ENCODE data around the gene OR52E5.

OR52E5 gene

DNA sequence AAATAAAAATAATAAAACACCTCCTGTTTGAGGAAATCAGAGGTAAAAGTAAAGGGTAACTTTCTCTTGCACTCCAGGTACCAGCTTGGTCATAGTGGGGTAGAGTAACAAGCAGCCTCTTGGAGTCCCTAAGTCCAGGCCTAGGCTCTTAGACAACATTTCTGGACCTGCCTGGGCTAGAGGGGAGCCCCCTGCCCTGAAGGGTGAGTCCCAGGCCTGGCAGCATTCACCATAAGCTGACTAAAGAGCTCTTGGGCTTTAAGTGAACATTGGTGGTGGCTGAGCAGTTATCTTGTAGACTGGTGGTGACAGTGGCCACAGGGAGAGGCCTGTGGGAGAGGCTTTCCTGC, 30.4 kb downstream of the OR52E5 start:
- FAIRE-seq: no peak
- DNase-seq (ENCODE audit: insufficient read length, low spot score): no peak
- no peak for TF ChIP-seq POLR2A (IDR thresholded peaks at IDR 0.05; ENCODE audit: low read depth, low read length)

DNA sequence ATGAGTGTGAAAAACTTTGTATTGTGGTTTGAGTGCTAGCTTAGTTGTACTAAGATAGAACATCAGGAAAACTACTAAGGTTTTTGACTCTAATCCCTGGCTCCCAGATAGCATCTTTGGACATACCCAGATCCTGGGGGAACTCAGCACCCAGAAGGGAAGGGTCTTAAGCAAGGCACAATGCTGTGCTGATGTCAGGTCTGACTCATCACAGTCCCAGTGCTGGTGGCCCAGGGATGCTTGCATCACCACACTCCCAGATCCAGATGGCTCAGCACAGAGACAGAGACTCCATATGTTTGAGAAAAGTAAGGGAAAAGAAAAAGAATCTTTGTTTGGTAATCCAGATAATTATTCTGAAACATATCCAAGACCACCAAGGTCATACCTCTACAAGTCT, 30.8 kb downstream of the OR52E5 start:
- FAIRE-seq (no peak), DNase-seq (ENCODE audit: insufficient read length, low spot score) (no peak)
- TF ChIP-seq POLR2A (IDR thresholded peaks at IDR 0.05; ENCODE audit: low read depth, low read length): no peak

DNA sequence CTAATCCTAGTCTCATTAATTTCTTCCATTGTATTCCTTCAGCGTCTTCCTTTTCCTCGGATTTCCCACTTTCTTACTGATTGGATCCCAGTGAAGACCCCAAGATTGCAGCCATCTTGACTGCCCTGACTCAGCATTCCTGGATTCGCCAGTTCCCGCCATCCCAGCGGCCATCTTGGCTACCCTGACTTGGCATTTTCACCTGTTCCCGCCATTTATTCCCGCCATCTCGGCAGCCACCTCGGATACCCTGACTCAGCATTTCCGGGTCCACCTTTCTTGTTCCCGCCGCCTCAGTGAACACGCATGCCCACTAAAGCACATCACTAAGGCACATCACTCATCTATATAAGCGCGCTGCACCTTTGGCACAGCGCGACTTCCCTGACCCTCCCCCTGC, 35.3 kb downstream of the OR52E5 start:
- FAIRE-seq (no peak), DNase-seq (ENCODE audit: insufficient read length, low spot score) (no peak)
- no peak for TF ChIP-seq POLR2A (IDR thresholded peaks at IDR 0.05; ENCODE audit: low read depth, low read length)

DNA sequence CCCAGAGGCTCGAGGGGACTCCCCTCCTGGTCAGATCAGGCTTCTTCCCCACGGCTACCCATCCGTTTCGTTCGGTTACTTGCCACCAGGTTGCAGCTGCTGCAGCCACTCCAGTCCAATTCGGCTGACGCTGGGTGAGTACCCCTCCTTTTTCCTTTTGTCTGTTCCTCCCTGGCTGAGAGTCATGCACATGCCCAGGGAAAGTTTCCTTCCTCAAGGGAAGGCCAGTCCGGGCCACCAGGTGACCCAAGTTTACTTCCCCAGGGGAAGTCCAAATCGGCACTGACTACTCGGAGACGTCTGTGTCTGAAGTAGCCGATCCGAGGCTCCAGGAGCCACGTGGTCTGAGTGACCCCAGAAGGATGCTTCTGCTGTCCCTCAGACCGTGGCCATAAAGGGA, 35.8 kb downstream of the OR52E5 start:
- TF ChIP-seq POLR2A (IDR thresholded peaks at IDR 0.05; ENCODE audit: low read depth, low read length): no peak
- DNase-seq (ENCODE audit: insufficient read length, low spot score) (no peak), FAIRE-seq (no peak)

DNA sequence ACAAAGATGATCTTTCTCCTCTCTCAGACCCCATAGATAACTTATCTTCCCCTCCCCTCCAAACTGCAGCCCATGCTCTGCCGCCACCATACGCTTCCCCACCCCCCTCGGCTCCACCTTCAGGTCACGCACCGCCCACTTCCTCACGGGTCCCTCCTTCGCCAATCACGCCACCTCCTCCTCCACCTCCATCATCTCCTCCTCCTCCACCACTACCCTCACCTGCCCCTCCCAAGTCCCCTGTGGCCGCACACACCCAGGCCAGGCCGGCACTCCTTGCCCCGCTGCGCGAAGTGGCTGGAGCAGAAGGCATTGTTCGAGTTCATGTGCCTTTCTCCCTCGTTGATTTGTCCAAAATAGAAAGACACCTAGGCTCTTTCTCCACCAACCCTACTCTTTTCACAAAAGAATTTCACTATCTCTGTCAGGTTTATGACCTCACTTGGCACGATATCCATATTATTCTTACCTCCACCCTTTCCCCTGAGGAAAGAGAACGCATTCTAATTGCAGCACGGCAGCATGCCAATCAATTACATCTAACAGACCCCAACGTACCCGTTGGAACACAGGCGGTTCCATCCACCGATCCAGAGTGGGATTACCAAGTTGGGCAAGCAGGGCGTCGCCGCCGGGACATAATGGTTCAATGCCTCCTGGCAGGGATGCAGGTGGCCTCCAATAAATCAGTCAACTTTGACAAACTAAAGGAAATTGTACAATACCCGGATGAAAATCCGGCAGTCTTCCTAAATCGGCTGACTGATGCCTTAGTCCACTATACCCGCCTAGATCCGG, 36.8 kb downstream of the OR52E5 start:
- no peak for TF ChIP-seq POLR2A (IDR thresholded peaks at IDR 0.05; ENCODE audit: low read depth, low read length)
- DNase-seq (ENCODE audit: insufficient read length, low spot score) (no peak), FAIRE-seq (no peak)

DNA sequence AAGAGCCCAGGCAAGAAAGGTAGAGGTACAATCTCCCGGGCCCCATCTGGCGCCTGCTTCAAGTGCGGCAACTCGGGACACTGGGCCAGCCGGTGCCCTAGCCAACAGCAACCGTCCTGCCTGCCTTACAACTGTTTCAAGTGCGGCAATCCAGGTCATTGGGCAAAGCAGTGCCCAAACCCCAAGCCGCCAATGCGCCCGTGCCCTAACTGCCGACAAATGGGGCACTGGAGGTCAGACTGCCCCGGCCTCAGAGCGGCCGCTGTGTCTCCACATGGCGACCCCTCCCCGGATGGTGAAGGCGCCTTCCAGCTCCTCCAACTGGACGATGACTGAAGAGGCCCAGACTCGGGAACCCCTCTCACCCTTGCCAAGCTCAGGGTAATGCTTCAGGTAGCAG, 37.6 kb downstream of the OR52E5 start:
- no peak for TF ChIP-seq POLR2A (IDR thresholded peaks at IDR 0.05; ENCODE audit: low read depth, low read length)
- FAIRE-seq (no peak), DNase-seq (ENCODE audit: insufficient read length, low spot score) (no peak)

DNA sequence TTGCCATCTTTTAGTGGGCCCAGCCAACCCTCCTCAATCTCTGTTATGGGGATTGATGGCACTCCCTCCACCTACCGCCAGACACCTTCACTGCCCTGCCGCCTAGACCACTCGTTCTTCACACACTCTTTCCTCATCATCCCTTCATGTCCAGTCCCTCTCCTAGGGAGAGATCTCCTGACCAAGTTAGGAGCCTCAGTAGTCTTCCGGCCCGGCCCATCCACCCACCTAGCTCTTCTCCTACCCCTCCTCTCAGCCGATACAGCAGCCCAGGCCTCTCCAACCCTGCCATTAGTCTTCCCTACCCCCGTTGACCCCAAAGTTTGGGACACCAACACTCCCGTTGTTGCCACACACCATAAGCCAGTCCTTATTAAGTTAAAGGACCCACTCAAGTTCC, 38.1 kb downstream of the OR52E5 start:
- FAIRE-seq (no peak), DNase-seq (ENCODE audit: insufficient read length, low spot score) (no peak)
- no peak for TF ChIP-seq POLR2A (IDR thresholded peaks at IDR 0.05; ENCODE audit: low read depth, low read length)

DNA sequence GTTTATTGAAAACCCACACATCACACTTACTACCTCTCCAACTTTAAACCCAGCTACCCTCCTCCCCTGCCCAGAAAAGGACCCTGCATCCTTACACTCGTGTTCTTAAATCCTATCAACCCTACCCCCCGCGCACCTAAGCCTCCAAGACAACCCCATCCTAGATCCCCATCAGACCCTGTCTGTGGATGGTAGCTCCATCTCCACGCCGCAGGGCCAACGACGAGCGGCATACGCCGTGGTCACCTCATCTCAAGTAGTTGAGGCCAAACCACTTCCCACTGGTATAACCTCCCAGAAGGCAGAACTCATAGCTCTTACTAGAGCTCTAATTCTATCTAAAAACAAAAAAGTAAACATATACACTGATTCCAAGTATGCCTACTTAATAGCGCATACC, 39.7 kb downstream of the OR52E5 start:
- DNase-seq (ENCODE audit: insufficient read length, low spot score) (no peak), FAIRE-seq (no peak)
- no peak for TF ChIP-seq POLR2A (IDR thresholded peaks at IDR 0.05; ENCODE audit: low read depth, low read length)

DNA sequence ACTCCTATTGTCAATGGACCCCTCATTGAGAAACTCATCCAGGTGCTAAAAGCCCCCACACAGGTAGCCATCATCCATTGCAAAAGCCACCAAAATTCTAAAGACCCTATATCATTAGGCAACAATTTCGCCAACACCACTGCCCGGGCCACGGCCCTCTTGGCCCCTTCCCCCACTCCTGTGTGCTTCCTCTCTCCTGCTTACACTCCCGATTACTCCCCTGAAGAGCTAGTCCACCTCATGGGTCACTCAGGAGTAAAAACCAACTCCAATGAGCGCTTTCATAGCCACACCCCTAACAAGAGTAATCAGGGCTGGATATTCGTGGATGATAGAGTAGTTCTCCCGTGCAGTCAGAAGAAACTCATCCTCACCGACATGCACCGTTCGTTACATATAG, 40.1 kb downstream of the OR52E5 start:
- DNase-seq (ENCODE audit: insufficient read length, low spot score): no peak
- TF ChIP-seq POLR2A (IDR thresholded peaks at IDR 0.05; ENCODE audit: low read depth, low read length): no peak
- no peak for FAIRE-seq

DNA sequence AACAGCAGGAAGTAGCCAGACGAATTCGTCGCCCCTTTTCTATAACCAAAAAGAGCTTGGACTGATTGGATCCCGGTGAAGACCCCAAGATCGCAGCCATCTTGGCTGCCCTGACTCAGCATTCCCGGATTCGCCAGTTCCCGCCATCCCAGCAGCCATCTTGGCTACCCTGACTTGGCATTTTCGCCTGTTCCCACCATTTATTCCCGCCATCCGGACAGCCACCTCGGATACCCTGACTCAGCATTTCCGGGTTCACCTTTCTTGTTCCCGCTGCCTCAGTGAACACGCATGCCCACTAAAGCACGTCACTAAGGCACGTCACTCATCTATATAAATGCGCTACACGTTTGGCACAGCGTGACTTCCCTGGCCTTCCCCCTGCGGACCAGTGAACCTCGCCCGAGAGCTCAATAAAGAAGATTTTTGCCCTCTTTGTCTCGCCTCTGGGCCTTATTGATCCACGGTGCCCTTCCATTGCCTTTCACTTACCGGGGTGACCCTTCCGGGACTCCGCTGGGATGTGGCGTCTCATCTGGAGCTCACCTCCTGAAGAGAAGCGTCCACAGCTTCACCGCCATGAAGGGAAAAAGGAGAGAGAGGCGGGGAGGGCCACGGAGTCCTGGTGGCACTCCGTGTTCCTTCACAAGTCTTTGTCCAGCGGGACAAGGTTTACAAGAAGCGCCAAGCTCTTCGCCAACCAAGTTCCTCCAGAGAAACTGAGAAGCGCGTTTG, 45.0 kb downstream of the OR52E5 start:
- TF ChIP-seq POLR2A (IDR thresholded peaks at IDR 0.05; ENCODE audit: low read depth, low read length): no peak
- no peak for FAIRE-seq
- no peak for DNase-seq (ENCODE audit: insufficient read length, low spot score)

DNA sequence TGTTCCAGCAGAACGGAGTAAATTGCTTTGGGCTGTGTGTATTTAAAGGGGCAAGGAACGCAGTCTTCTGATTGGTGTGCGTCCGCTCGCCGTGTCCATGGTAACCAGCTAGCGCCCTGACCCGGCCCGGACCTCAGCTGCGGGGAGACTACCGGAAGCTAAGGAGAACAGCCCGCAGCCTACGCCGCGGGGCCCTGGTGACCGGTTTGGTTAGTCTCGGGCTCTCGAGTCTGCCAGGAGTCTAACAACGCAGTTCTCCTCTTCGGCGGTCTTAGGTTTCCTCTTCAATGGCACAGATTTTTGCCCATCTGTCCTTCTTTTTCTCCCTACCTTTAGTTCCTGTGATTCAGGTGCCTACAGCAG, 45.6 kb downstream of the OR52E5 start:
- no peak for FAIRE-seq
- no peak for TF ChIP-seq POLR2A (IDR thresholded peaks at IDR 0.05; ENCODE audit: low read depth, low read length)

DNA sequence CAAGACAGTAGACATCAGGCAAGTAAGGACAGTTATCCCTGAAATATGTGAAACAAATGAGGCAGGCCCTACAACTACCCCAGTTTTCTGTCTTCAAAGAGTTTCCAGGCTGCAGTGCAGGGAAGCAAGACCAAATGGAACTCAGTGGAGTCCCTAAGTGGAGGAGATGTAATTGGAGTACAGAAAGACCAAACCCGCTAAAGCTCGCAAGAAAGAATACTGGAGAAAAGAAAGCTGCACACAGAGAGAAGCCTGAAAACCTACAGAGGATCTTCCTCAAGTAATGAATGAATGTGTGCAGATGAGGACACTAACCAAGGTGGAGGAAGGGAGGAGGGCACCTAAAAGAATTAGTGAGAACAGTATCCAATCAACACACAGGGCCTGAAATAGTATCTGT, 47.7 kb downstream of the OR52E5 start:
- DNase-seq (ENCODE audit: insufficient read length, low spot score) (no peak), FAIRE-seq (no peak)
- no peak for TF ChIP-seq POLR2A (IDR thresholded peaks at IDR 0.05; ENCODE audit: low read depth, low read length)

More for the DNA sequence above, 45.6 kb downstream of the OR52E5 start:
- no peak for DNase-seq (ENCODE audit: insufficient read length, low spot score)

DNA sequence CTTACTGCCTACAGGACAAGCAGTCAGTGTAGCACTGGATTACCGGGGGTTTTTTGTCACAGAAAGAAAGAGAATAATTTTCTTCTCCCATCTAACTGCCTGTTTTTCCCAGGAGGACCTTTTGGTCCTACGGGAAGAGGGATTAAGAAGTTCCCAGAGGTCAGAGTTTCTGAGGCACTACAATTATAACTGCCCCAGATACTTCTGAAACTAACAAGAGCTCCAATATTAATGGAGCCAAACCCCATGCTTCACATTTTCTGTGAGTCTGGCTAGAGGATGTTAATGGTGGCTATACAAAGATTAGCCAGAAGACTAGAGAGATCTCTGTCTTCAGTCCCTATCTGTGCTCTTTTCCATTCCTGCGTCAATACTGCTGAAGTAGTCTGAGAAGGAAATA, 48.9 kb downstream of the OR52E5 start, which contains the start of gene OR56A3:
Gene OR56A3, plus strand, starts transcription at position 301 of the 400 bp plus-strand sequence. CDS start 5,096 bp downstream, outside the sequence.
- no peak for FAIRE-seq
- no peak for TF ChIP-seq POLR2A (IDR thresholded peaks at IDR 0.05; ENCODE audit: low read depth, low read length)
- no peak for DNase-seq (ENCODE audit: insufficient read length, low spot score)
